ENCODE measurements around the gene KRT16.
"Not testable (repeated sequence)": the region's sequence is repeated elsewhere in the genome, so short reads cannot be mapped to it uniquely, and the experiment has no call there.

Gene KRT16

GRCh38 chr17:41586863-41587495, 25.6 kb downstream of the KRT16 start, which contains the start of gene KRT14:
Gene KRT14 (minus strand): TSS chr17:41586895. CDS start chr17:41586834, 61 bp downstream.
- no peak for DNase-seq (ENCODE audit: low read depth)
- TF ChIP-seq, protein P1, sequence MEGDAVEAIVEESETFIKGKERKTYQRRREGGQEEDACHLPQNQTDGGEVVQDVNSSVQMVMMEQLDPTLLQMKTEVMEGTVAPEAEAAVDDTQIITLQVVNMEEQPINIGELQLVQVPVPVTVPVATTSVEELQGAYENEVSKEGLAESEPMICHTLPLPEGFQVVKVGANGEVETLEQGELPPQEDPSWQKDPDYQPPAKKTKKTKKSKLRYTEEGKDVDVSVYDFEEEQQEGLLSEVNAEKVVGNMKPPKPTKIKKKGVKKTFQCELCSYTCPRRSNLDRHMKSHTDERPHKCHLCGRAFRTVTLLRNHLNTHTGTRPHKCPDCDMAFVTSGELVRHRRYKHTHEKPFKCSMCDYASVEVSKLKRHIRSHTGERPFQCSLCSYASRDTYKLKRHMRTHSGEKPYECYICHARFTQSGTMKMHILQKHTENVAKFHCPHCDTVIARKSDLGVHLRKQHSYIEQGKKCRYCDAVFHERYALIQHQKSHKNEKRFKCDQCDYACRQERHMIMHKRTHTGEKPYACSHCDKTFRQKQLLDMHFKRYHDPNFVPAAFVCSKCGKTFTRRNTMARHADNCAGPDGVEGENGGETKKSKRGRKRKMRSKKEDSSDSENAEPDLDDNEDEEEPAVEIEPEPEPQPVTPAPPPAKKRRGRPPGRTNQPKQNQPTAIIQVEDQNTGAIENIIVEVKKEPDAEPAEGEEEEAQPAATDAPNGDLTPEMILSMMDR (IDR thresholded peaks at IDR 0.05; ENCODE audit: low read depth, low read length, missing control alignments): no peak
- H3K4me3 ChIP-seq (ENCODE audit: low read depth, low read length): no peak within 1 kb of the TSS

- DNase-seq (ENCODE audit: low read depth): no peak
- TF ChIP-seq, protein P1 (IDR thresholded peaks at IDR 0.05; ENCODE audit: low read depth, low read length, missing control alignments): no peak
- H3K4me3 ChIP-seq (ENCODE audit: low read depth, low read length): no peak overlapping the region
Observed at GRCh38 chr17:41585301-41586056, 27.1 kb downstream of the KRT16 start.

DNA sequence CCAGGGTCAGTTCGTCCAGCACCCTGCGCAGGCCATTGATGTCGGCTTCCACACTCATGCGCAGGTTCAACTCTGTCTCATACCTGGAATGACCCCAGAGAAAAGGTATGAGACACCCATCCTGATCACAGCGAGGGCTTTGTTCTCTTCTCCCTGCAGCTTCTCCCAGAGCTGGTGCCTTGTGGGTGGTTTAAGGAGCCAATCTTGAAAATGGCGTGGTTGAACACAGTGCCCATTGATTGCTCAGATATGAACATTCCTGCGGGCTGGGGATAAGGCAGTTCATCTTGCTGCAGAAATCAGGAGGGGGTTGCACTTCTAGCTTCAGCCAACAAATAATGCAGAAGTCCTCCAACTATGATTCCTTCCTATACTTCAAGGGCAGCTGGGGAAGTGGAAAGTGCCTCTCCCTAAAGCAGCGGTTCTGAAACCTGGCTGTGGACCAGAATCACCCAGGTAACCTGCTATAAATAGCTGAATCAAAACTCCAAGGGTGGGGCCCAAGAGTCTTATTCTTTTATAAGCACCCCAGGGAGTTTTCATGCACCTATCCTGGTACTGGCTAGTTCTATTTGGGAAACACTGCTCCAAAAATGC, 28.1 kb downstream of the KRT16 start:
- not testable (repeated sequence) for DNase-seq (ENCODE audit: low read depth)

DNA sequence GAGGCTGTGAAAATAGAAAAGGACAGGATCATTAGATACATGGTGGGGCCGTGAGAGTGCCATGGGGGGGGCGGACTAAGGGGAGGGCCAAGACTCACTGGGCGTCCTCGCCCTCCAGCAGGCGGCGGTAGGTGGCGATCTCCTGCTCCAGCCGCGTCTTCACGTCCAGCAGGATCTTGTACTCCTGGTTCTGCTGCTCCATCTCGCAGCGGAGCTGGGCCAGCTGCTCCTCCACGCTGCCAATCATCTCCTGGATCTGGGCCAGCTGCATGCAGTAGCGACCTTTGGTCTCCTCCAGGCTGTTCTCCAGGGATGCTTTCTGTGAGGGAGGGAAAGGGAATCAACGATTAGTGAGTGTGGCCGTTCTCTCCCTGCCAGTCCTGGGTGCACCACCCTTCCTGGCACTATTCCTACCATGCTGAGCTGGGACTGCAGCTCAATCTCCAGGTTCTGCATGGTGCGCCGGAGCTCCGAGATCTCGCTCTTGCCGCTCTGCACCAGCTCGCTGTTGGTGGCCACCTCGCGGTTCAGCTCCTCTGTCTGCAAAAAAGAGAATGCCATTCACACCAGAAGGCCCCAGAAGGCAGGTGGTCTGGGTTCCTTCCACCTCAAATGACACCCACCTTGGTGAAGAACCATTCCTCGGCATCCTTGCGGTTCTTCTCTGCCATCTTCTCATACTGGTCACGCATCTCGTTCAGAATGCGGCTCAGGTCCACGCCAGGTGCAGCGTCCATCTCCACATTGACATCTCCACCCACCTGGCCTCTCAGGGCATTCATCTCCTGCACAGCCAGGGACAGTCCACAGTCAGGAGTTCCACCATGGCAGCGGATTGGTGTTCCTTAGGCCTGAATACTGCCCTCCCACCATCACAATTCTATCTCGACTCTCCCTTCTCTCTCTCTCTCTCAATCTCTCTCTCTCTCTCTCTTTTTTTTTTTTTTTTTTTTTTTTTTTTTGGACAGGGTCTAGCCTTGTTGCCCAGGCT, 29.1 kb downstream of the KRT16 start:
- H3K4me3 ChIP-seq (ENCODE audit: low read depth, low read length): no peak overlapping the region
- no peak for DNase-seq (ENCODE audit: low read depth)
- TF ChIP-seq, protein P1 (IDR thresholded peaks at IDR 0.05; ENCODE audit: low read depth, low read length, missing control alignments): no peak

More for the DNA sequence above, 28.1 kb downstream of the KRT16 start:
- H3K4me3 ChIP-seq (ENCODE audit: low read depth, low read length): not testable (repeated sequence)

- not testable (repeated sequence) for DNase-seq (ENCODE audit: low read depth); H3K4me3 ChIP-seq (ENCODE audit: low read depth, low read length)
Observed at GRCh38 chr17:41582061-41582968, 30.3 kb downstream of the KRT16 start.

DNA sequence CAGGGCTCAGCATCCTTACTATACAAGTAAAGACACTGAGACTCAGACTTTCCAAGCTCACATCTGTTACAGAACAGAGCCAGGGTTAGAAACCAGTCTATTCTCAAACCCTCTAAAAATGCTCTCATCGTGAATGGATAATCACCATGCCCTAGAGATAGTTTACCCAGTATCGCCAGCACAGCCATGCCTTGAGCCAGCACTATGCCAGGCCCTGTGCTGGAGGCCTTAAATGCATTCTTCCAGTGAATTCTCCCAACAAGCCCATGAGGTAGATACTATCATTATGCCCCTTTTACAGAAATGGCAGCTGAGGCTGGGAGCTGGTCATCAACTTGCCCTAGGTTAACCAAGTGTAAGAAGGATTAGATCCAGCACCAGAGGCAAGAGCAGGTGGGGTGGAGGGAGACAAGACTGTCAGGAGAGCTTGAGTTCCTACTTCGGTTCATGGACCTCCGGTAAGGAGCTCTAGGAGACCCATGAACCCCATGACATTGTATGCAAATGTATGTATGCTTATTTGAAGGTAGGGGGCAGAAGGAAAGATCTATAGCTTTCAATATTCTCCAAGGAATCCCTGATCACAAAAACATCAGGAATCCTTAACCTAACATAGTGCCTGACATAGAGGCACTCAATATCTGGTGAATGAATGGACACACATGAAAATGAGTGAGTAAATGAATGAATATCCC, 31.1 kb downstream of the KRT16 start:
- TF ChIP-seq, protein P1 (IDR thresholded peaks at IDR 0.05; ENCODE audit: low read depth, low read length, missing control alignments): no peak
- DNase-seq (ENCODE audit: low read depth): no peak
- H3K4me3 ChIP-seq (ENCODE audit: low read depth, low read length): no peak overlapping the region
